GM13976 (cell line): ENCODE data around the gene DNAH8.

Experiments used
- DNase-seq: peaks from one replicate; pipeline ENCODE4 v3.0.0; 2012; ENCODE audit warnings: low spot score
- CTCF ChIP-seq: IDR thresholded peaks from 2 replicates; pipeline ENCODE4 v1.5.1; 2012; ENCODE audit warnings: borderline replicate concordance, mild to moderate bottlenecking; ENCODE audit not compliant: insufficient read depth; ENCODE audit errors: extremely low read depth, missing control alignments, control extremely low read depth
- in situ Hi-C: fragments of 300-500 bp; cut with MboI; formaldehyde crosslinking; loops from one replicate; pipeline ENCODE4 v1.12.0; 2022; ENCODE audit warnings: low sequenced_read_pairs, mixed read lengths, inconsistent platforms; ENCODE audit not compliant: unreplicated experiment

The DNAH8 gene

GRCh38 chr6:38833320-38833719, 118.2 kb downstream of the DNAH8 start:
- in situ Hi-C loops, result no loop called here
- no peak for TF ChIP-seq CTCF
- no peak for DNase-seq

GRCh38 chr6:38836585-38836984, 121.5 kb downstream of the DNAH8 start:
- no peak for TF ChIP-seq CTCF
- in situ Hi-C loops, result no loop called here
- no peak for DNase-seq

GRCh38 chr6:38837101-38837500, 122.0 kb downstream of the DNAH8 start:
- no peak for DNase-seq
- in situ Hi-C loops, result no loop called here
- TF ChIP-seq CTCF, result no peak

- TF ChIP-seq CTCF, result no peak
Observed at GRCh38 chr6:38843798-38844197, 128.7 kb downstream of the DNAH8 start.

GRCh38 chr6:38845931-38846330, 130.8 kb downstream of the DNAH8 start:
- no peak for DNase-seq
- TF ChIP-seq CTCF, result no peak
- in situ Hi-C loops, result no loop called here

More at GRCh38 chr6:38843798-38844197, 128.7 kb downstream of the DNAH8 start:
- in situ Hi-C loops, result no loop called here
- DNase-seq, result no peak

- TF ChIP-seq CTCF, result no peak
- in situ Hi-C loops, result no loop called here
- DNase-seq, result no peak
Observed at GRCh38 chr6:38846361-38846760, 131.2 kb downstream of the DNAH8 start.

- no peak for DNase-seq
- in situ Hi-C loops, result no loop called here
- TF ChIP-seq CTCF, result no peak
Observed at GRCh38 chr6:38846844-38847243, 131.7 kb downstream of the DNAH8 start.
